HG02938 (cell line): Measurements from ENCODE around the gene HPN.

Experiments
- ATAC-seq: cut with Tn5 transposase; IDR thresholded peaks from one replicate; pipeline ENCODE4 v1.9.1; 2021; ENCODE audit warnings: mild to moderate bottlenecking, moderate library complexity; ENCODE audit not compliant: unreplicated experiment

Gene HPN

DNA sequence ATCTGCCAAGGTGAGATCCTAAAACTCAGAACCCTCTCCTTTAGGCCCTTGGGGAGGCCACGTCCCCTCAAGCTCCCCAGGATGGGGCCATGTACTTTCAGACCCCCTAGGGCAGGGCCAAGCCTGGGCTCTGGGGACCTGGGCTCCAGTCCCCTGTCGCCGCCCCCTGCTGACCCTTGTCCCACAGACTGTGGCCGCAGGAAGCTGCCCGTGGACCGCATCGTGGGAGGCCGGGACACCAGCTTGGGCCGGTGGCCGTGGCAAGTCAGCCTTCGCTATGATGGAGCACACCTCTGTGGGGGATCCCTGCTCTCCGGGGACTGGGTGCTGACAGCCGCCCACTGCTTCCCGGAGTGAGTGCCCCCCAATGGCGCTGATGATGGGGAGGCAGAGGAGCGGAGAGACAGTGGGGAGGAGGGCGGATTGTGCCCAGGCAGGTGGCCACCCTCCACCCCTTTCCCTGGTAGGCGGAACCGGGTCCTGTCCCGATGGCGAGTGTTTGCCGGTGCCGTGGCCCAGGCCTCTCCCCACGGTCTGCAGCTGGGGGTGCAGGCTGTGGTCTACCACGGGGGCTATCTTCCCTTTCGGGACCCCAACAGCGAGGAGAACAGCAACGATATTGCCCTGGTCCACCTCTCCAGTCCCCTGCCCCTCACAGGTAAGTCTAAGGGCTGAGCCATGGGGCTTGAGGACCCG is 18.8 kb downstream of the HPN start:
- ATAC-seq, result no peak

GRCh38 chr19:35061583-35062373 is 20.3 kb downstream of the HPN start:
- ATAC-seq, result no peak

DNA sequence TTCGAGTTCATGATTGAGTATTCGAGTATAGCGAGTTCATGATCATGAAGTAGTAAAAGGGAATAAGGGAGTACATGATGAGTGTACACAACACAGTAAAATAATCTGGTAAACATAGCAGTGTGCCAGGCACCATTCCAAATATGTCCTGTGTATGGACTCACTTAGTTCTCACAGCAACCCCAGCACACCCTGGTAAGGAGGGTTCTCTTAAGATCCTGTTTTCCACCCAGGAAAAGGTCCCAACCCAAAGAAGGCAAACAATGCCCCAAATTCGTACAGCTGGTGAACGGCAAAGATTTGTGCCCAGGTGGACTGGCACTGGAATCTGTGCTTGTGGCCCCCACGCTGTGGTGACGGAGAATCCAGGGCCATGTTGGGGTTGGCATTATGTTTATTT is 21.4 kb downstream of the HPN start:
- ATAC-seq, result no peak

DNA sequence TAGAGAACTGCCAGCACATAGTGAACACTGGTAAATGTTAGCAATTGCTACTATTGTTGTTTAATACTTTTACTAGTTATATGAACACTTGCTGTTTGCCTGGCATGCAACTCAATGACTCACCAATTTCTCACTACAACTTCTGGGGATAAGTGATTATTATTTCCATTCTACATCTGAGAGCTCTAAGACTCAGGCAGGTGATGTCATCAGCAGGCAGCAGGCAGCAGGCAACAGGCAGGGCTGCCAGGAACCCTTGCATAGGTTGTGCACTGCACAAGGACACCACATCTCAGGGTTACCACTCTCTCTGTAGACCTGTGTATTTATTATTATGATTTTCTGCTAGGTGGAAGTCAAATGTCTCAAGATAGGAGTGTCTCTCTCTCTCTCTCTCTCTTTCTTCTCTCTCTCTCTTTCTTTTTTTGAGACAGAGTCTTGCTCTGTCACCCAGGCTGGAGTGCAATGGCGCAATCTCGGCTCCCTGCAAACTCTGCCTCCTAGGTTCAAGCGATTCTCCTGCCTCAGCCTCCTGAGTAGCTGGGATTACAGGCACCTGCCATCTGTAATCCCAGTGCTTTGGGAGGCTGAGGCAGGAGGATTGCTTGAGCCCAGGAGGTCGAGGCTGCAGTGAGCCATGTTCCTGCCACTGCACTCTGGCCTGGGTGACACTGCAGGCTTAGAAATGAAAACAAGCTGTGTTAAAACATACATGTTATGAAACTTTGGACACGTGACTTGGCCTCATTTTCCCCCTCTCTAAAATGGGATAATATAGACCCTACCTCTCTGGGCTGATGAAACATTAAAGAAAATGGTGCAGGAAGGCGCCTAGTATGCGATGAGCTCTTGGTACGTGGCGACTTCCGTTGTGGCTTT is 22.7 kb downstream of the HPN start:
- ATAC-seq, result no peak

GRCh38 chr19:35065574-35065973 is 24.1 kb downstream of the HPN start:
- no peak for ATAC-seq

DNA sequence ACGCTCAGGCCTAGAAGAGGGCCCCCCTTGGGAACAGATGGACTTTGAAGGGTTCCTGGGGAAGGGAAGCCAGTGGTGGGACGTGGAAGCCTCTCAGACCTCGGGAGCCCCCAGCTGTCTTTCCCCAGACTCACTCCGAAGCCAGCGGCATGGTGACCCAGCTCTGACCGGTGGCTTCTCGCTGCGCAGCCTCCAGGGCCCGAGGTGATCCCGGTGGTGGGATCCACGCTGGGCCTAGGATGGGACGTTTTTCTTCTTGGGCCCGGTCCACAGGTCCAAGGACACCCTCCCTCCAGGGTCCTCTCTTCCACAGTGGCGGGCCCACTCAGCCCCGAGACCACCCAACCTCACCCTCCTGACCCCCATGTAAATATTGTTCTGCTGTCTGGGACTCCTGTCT is 24.6 kb downstream of the HPN start:
- ATAC-seq, result no peak

- peak; percentile 65 for ATAC-seq
These were observed 25.4 kb downstream of the HPN start for GRCh38 chr19:35066691-35067563.

GRCh38 chr19:35068941-35069634 is 27.6 kb downstream of the HPN start:
- ATAC-seq, result no peak

GRCh38 chr19:35069696-35070095 is 28.2 kb downstream of the HPN start:
- ATAC-seq, result no peak

DNA sequence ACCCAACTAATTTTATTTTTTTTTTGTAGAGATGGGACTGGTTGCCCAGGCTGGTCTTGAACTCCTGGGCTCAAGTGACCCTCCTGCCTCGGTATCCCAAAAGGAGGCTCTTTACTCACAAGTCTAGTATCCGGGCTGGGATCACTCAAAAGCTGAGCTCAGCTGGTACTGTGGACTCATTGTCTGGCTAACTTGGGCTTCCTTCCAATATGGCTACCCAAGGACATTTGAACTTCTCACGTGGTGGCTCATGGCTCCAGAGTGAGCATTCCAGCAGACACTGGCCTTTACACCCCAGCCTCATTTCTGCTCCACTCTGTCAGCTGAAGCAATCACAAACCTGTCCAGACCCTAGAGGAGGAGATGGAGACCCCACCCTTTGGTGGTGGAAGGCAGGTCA is 28.9 kb downstream of the HPN start:
- ATAC-seq, result no peak

GRCh38 chr19:35073516-35073915 is 32.0 kb downstream of the HPN start:
- no peak for ATAC-seq

GRCh38 chr19:35073941-35074340 is 32.4 kb downstream of the HPN start:
- ATAC-seq, result no peak

DNA sequence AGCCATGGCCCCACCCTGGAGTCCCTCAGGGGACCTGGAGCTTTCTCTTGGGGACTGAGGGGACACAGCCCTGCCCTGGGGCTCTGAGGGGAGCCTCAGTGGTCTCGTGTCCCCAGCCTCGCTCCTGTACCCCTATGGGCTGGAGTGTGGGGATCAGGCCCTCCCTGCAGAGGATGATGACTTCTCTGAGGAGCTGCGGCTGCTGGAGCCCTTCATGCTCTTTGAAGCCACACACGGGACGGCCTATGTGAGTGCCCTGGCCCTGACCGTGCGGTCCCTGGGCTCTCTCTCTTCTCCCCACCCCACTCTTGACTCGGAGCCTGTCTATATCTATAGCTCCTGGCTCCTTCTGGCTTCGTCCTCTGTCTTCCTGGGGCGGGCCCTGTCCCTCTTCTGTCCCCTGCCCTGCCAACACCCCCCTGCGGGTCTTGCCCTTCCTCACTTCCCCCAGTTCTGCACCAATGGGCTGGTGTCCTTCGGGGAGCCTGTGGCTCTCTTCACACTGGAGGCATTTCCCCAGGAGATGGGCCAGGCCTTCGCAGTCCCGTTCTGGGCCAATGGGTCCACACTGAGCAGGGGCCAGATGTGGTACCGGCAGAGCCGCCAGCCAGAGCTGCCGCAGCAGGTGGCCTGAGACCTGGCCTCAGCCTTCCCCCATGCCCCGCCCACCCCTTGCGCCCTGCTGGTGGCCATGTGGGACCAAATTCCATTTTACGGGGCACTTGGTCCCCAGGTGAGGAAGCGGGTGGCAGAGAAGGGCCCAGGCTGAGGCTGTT is 33.1 kb downstream of the HPN start:
- no peak for ATAC-seq

GRCh38 chr19:35075202-35076025 is 33.9 kb downstream of the HPN start:
- no peak for ATAC-seq

- no peak for ATAC-seq
These were observed 34.5 kb downstream of the HPN start for GRCh38 chr19:35076026-35076370.

- ATAC-seq, result no peak
These were observed 35.1 kb downstream of the HPN start for GRCh38 chr19:35076657-35077056.

DNA sequence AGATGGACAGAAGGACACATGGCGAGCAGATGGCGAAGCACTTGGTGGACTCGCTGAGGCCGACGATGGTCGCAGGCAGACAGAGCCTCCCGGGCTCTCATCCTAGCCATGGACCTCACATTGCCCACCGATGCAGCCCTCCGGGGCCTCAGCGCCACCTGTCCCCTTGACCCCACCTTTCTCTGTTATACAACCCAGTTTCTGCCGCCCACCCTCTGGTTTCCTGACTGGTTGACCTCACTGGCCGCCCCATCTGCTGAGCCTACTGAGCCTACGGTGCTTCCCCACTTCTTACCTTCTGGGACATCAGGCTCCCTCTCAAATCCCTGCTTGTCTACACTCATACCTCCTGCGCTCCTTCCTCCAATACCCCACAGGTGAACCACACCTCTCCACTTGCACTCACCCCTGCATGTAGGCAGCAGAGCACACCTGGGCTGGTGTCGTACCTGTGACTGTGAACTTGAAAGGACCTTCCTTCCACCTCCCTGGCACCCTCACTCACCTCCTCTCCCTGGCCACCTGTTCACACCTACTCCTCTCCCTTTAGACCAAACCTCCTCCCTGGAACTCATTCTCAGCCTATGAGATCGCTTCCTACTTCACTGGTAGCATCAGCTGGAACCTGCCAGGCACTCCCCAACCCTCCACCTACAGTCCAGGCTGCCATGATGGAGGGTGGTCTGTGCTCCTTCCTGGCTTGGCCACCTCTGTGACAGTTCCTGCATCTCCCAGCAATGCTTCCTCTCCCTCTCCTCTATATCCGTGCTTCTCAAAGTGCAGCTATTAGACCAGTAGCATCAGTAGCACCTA is 36.1 kb downstream of the HPN start:
- no peak for ATAC-seq

GRCh38 chr19:35079826-35080225 is 38.3 kb downstream of the HPN start:
- no peak for ATAC-seq
